Measurements from ENCODE around the gene ARL17B. TPM values are rescaled to one million over a fixed set of nuclear protein-coding genes. Genes with fewer than 3 reads are reported as not detected.
A peak's percentile ranks its signal among the peaks of the same experiment; 100 is the strongest.
"Not testable (repeated sequence)": the region's sequence is repeated elsewhere in the genome, so short reads cannot be mapped to it uniquely, and the experiment has no call there.

The ARL17B gene
- total RNA-seq, 1 experiment from 2014 or later = 24.0 TPM

DNA sequence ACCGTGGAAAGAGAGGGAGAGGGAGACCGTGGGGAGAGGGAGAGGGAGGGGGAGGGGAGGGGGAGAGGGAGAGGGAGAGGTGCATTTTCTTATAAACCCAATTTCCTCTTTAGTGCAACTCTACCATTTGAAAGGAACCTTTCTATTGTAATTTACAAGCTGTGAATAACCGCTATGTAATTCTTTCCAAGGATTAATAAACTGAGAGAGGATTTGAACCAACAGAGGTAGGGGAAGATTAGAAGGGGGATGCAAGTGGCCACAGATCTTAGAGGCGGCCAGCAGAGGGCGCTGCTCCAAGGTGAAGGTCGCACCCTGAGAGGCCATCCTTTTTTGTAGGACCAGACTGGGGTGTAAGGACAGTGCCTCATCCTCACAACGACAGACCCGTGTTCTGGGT is 107.8 kb downstream of the ARL17B start:
- ATAC-seq (peak; percentile 91), DNase-seq (ENCODE audit: low spot score) (peak; percentile 67)
- H3K27ac Mint-ChIP-seq; H3K36me3 Mint-ChIP-seq; H3K4me1 Mint-ChIP-seq; H3K9me3 Mint-ChIP-seq; CTCF ChIA-PET; H3K27me3 Mint-ChIP-seq (ENCODE audit: low read depth); H3K4me3 Mint-ChIP-seq; POLR2A ChIA-PET: not testable (repeated sequence)
- peak; percentile 73 for TF ChIP-seq CTCF (IDR thresholded peaks at IDR 0.05)

- CTCF ChIA-PET; H3K27me3 Mint-ChIP-seq (ENCODE audit: low read depth); H3K4me1 Mint-ChIP-seq; H3K27ac Mint-ChIP-seq; H3K36me3 Mint-ChIP-seq; ATAC-seq; H3K9me3 Mint-ChIP-seq; H3K4me3 Mint-ChIP-seq; DNase-seq (ENCODE audit: low spot score); POLR2A ChIA-PET: not testable (repeated sequence)
Measured at GRCh38 chr17:46252804-46253203, 108.8 kb downstream of the ARL17B start.

DNA sequence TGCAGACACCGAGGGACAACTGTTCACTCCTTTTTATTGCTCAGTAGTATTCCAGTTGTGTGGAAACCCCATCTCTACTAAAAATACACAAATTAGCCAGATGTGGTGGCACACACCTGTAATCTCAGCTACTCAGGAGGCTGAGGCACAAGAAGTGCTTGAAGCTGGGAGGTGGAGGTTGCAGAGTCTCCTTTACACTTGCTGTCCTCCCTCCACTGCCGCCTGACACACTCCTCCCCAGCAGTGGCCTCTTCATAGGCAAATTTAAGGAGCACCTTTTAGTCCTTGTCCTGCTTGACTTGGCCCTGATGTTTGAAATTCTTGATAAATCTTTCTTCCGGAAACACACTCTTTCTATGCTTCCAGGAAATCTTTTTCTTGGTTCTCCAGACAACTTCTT is 112.4 kb downstream of the ARL17B start:
- H3K9me3 Mint-ChIP-seq; H3K36me3 Mint-ChIP-seq; H3K27me3 Mint-ChIP-seq (ENCODE audit: low read depth); H3K4me1 Mint-ChIP-seq; DNase-seq (ENCODE audit: low spot score); ATAC-seq; H3K27ac Mint-ChIP-seq; H3K4me3 Mint-ChIP-seq; CTCF ChIA-PET; POLR2A ChIA-PET: not testable (repeated sequence)

DNA sequence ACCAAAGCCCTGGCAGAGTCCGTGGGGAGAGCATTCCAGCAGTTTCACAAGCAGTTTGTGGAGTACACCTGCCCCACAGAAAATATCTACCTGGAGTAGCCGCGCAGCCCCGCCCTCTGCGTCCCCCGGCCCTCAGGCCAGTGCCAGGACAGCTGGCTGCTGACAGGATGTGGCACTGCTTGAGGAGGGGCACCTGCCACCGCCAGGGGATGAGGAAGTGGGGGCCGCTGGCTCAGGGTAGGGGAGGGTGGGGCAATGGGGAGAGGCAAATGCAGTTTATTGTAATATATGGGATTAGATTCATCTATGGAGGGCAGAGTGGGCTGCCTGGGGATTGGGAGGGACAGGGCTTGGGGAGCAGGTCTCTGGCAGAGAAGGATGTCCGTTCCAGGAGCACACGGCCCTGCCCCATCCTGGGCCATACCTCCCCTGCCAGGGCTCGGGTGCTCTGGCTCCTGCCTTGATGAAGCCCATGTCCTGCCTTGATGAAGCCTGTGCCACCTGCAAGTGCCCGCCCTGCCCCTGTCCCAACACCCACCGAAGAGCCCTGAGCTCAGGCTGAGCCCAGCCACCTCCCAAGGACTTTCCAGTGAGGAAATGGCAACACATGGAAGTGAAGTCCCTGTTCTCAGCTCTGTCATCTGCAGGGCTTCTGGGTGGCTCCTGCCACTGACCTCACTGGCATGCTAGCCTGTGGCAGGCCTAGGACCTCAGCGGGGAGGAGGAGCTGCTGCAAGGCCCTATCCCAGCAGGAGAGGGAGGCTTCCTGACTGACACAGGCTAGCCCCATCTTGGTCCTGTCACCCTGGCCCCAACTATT is 116.4 kb downstream of the ARL17B start:
- H3K27ac Mint-ChIP-seq; H3K27me3 Mint-ChIP-seq (ENCODE audit: low read depth); POLR2A ChIA-PET; H3K9me3 Mint-ChIP-seq; CTCF ChIA-PET; DNase-seq (ENCODE audit: low spot score); H3K4me3 Mint-ChIP-seq; H3K36me3 Mint-ChIP-seq; H3K4me1 Mint-ChIP-seq: not testable (repeated sequence)
- peak; percentile 76 for ATAC-seq

DNA sequence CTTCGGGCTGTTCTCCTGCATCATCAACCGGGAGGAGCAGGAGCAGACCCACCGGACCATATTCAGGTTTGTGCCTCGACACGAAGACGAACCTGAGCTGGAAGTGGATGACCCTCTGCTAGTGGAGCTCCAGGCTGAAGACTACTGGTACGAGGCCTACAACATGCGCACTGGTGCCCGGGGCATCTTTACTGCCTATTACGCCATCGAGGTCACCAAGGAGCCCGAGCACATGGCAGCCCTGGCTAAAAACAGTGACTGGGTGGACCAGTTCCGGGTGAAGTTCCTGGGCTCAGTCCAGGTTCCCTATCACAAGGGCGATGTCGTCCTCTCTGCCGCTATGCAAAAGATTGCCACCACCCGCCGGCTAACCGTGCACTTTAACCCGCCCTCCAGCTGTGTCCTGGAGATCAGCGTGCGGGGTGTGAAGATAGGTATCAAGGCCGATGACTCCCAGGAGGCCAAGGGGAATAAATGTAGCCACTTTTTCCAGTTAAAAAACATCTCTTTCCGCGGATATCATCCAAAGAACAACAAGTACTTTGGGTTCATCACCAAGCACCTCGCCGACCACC is 117.1 kb downstream of the ARL17B start:
- H3K9me3 Mint-ChIP-seq; H3K36me3 Mint-ChIP-seq; H3K27me3 Mint-ChIP-seq (ENCODE audit: low read depth); H3K4me1 Mint-ChIP-seq; ATAC-seq; DNase-seq (ENCODE audit: low spot score); CTCF ChIA-PET; H3K4me3 Mint-ChIP-seq; H3K27ac Mint-ChIP-seq; POLR2A ChIA-PET: not testable (repeated sequence)

DNA sequence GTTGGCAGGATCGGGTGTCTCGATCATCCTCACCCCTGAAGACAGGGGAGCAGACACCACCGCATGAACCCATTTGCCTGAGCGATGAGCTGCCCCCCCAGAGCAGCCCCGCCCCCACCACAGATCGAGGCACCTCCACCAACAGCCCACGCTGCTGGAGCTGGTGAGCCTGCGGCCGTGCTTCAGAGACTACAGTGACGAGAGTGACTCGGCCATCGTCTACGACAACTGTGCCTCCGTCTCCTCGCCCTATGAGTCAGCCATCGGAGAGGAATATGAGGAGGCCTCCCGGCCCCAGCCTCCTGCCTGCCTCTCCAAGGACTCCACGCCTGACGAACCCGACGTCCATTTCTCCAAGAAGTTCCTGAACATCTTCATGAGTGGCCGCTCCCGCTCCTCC is 117.6 kb downstream of the ARL17B start:
- H3K27me3 Mint-ChIP-seq (ENCODE audit: low read depth); H3K36me3 Mint-ChIP-seq; DNase-seq (ENCODE audit: low spot score); POLR2A ChIA-PET; H3K4me1 Mint-ChIP-seq; H3K9me3 Mint-ChIP-seq; CTCF ChIA-PET; H3K27ac Mint-ChIP-seq: not testable (repeated sequence)
- 0 out of 2 replicates have a peak overlapping the region, but pooled peaks have one; percentile 8 for H3K4me3 Mint-ChIP-seq
- peak; percentile 50 for ATAC-seq

GRCh38 chr17:46243505-46243904 is 118.1 kb downstream of the ARL17B start:
- H3K36me3 Mint-ChIP-seq; H3K27me3 Mint-ChIP-seq (ENCODE audit: low read depth); H3K4me1 Mint-ChIP-seq; CTCF ChIA-PET; H3K27ac Mint-ChIP-seq; POLR2A ChIA-PET; H3K9me3 Mint-ChIP-seq: not testable (repeated sequence)
- ATAC-seq (peak; percentile 75), DNase-seq (ENCODE audit: low spot score) (peak; percentile 38)
- H3K4me3 Mint-ChIP-seq = 0 out of 2 replicates have a peak overlapping the region, but pooled peaks have one; percentile 8
- TF ChIP-seq, protein P1, sequence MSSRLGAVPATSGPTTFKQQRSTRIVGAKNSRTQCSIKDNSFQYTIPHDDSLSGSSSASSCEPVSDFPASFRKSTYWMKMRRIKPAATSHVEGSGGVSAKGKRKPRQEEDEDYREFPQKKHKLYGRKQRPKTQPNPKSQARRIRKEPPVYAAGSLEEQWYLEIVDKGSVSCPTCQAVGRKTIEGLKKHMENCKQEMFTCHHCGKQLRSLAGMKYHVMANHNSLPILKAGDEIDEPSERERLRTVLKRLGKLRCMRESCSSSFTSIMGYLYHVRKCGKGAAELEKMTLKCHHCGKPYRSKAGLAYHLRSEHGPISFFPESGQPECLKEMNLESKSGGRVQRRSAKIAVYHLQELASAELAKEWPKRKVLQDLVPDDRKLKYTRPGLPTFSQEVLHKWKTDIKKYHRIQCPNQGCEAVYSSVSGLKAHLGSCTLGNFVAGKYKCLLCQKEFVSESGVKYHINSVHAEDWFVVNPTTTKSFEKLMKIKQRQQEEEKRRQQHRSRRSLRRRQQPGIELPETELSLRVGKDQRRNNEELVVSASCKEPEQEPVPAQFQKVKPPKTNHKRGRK (CRISPR knock-in tag; IDR thresholded peaks at IDR 0.05; ENCODE audit: borderline replicate concordance) = peak; percentile 76; the same call in 1 of the 2 replicates

DNA sequence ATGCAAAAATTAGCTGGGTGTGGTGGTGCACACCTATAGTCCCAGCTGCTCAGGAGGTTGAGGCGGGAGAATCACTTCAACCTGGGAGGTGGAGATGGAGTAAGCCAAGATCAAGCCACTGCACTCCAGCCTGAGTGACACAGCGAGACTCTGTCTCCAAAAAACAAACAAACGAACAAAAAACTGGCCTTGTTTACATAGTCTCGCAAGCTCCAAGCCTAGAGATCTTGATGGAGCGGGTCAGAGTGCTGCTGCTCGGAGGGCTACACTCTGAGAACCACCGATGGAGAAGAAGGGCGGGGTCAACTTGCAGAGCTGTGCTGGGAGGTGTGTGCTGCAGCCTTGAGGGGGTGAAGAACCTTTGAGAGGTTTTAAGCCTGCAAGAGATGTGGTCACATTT is 130.2 kb downstream of the ARL17B start:
- DNase-seq (ENCODE audit: low spot score); H3K27ac Mint-ChIP-seq; POLR2A ChIA-PET; CTCF ChIA-PET; H3K9me3 Mint-ChIP-seq; H3K36me3 Mint-ChIP-seq; H3K4me1 Mint-ChIP-seq; H3K4me3 Mint-ChIP-seq; H3K27me3 Mint-ChIP-seq (ENCODE audit: low read depth): not testable (repeated sequence)
- ATAC-seq = peak; percentile 24; the same call in 1 of the 2 replicates

All from WTC11 (cell line).